HG02588 (cell line): ENCODE results near the gene FAF2.
"Not testable (repeated sequence)": the region's sequence is repeated elsewhere in the genome, so short reads cannot be mapped to it uniquely, and the experiment has no call there.

ENCODE experiments used
- ATAC-seq: cut with Tn5 transposase; IDR thresholded peaks from one replicate; pipeline ENCODE4 v1.9.1; 2021; ENCODE audit warnings: mild to moderate bottlenecking, moderate library complexity; ENCODE audit not compliant: unreplicated experiment

Gene FAF2

DNA sequence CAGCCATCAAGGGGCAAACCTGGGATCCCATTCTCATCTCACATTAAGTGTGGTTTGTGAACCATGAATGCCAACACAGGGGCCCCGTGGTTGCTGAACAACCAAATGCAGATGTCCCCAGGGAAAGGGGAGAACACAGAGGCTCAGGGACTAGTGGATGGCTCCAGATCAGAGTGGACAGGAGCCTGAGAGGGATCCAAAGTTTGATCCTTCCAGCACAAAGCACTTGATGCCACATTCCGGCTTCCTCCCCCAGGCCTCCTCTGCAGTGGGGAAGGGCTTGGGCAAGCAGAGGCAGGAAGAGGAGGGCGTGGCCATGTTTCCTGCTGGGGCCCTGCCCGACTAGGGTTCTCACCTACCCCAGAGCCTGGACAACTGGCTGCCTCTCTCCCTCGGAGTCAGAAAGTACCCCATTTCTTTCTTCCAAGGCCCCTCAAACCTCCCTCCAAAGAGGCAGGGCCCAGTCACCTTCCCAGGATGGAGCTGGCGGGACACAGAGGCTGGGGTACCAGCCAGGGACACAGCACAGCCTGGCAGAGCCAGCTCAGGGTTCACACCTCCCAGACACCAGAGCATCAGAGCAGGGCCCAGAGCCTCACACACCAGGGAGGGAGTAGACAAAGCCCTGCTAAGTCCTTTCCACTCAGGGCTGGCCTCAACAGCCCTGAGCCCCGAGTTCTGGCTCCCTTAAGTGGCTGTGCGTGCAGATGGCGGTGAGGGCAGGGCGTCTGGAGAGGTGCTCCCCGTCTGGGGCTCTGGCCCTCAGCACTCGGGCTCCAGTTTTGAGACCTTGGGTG is 93.4 kb downstream of the FAF2 start:
- no peak for ATAC-seq

DNA sequence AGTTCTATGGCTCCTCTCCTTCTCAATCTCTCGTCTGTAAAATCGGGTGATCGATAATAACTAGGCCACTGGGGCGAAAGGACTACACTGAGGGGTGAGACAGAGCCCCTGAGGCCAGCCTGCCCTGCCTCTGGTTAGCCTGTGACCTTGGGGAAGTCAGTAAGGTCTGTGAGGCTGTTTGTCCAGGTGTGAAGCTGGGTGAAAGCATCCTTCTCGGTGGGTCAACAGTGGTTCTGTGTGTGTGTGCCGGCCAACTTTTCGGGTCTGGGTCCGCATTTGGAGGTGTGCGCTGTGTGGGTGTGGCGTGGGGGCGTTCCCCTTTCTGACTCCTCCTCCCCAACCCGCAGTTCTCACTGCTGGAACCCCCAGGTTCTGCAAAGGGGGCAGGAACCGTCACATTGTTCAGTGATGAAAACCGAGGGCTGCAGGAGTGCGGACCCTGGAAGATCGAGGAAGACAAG is 94.0 kb downstream of the FAF2 start:
- ATAC-seq, result no peak

DNA sequence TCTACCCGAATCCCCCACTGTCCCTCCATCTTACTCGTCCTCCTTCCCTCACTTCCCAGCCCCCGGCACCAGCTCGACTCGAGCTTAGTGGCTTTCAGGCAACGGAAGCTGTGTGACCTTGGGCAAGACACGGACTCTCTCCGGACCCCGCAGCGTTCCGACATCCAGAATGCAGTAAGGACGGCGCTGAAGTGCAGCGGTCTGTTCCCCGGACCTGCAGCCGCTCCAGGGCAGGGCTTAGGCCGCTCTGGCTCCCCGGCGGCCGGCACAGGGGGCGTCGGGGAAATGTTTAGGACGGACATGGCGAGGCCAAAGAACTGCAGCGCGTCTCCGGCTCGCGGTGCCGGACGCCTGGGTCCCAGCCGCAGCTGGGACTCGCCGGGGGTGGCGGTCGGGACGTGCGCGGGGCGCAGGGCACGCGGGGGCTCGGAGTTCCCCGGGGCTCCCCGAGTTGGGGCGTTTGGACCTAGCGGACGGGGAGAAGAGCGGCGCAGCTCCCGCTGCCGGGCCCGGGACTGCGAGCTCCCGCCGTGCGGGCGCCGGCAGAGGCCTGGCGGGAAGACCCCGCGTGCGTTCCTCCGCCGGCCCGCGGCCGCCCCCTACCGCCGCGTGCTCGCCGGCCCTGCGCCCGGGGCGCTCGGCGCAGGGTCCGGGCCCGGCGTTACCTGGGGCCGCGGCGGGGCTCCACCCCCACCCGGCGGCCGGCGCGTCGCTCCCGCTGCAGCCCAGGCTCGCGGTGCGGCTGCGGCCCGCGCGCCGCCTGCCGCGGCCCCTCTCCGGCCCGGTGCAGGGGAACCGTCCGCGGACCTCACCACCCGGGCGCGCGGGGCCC is 94.6 kb downstream of the FAF2 start:
- peak; percentile 41 for ATAC-seq

DNA sequence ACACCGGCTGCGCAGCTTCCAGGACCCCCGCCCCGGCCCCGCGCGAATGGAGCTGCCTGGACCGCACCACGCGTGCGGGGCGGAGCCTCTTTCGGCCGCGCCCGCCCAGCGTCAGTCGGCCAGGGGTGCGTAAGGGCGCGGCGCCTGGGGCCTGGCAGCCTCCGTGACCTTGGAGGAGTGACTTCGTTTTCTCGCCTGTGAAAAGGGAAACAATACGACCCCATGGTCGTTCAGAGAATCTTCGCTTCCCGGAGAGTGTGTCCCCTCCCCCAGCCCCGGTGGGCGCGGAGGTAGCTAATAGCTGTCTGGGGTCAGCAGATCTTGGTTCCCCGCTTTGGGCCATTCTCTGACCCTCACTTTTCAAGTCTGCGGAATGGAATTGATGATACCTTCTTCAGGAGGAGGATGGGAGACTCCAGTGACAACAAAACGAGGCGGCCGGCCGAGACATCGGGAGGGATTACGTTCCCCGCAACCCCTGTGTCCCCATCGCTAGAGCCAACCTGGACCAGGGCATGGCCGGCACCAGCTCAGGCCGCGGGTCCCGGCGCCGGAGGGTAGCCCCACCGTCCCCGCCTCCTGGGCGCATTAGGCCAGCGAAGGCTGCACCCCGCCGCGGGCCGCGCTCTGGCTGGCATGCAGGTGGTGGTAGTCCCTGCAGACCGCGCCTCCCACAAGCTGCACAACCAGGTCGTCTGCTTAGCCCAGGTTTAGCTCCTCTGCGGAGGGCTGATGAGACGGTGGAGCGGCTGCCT is 95.4 kb downstream of the FAF2 start:
- ATAC-seq, result peak; percentile 67

DNA sequence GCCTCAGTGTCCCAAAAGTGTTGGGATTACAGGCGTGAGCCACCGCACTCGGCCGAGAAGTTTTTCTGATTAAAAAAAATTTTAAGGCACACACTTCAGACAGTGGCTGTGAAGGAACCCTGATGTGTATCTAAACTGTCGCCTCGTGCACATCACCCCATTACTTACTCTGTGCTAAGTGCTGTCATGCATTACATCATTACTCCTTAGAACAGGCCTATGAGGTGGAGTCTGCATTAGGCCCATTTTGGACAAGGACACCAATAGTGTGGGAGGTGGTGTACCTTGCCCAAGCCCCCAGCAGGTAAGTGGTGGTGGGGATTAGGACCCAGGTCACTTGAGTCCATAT is 97.2 kb downstream of the FAF2 start:
- ATAC-seq, result no peak

DNA sequence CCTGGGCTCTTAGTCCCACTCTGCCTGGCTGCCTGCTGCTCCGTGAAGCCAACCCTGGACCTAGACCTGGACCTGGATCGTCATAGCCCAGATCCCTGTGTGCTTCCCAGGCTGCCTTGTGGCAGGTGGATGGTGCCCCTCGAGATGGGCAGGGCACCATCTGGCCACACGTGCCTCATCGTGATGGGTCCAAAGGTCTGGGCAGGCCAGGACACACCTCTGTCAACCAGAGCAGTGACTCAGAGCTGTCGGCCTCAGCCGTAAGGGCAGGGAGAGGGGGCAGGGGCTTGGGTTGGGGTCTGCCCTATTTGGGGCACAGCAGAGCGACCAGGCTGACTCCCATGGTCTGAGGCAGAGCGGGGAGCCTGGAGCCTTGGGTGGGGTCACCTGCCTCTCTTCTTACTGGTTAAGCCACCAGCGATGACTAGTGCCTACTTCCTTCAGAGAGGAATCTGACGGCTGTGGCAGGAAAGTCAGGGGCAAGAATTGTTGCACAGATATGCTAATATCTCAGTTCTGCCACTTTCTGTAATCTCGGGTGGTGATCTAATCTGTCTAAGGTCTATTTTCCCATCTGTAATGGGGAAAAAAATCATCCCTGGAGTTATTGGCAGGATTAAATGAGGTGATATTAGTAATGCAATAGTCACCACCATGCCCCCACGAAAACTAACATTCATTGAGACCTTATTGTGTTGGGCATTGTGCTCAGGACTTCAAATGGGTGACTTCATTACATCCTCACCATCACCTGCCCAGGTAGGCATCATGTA is 97.7 kb downstream of the FAF2 start:
- ATAC-seq, result no peak

- ATAC-seq, result no peak
Measured at GRCh38 chr5:176547802-176548201, 99.6 kb downstream of the FAF2 start.

DNA sequence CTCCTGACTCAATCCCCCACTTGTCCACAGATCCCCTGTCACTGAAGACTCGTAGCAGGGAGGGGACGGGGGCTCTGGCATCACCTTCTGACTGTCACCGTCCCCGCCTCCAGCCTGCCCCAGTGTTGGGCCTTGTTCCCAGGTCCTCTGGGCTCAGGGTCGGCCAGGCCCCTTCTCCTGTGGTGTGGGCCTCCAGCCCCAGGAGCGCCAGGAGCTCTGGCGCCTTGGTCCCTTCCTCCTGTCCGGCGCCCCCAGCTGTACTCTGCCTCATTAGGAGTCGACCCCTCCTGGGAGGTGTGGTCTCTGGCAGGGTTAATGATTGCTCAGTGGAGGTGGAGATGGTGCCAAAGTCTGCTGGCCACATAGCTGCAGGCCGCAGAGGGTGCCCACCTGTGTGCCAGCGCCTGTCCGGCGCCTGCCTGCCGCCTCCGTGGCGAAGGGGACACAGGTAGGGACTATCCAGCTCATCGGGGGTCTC is 100.8 kb downstream of the FAF2 start, which contains the start of gene CDHR2:
TSS of gene CDHR2 (plus strand) at position 376 of the 478 bp plus-strand sequence. CDS start 16,011 bp downstream, outside the sequence.
- ATAC-seq, result no peak

DNA sequence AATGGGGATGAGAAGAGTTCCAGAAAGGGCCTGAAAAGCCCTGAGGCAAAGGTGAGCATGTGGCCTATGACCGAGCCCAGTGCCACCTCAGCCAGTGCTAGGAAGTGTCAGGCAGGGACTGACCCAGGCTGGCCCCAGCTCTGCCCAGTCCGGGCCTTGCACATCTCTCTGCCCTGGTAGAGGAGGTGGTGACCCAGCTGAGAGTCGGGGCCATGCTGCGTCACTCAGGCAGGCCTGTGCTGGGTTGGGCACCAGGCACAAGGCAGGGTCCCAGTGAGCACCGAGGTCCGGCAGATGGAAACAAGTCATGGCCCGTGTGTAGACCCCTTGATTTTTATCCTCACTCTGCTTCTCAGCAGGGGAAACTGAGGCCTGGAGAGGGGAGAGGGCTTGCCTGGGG is 101.7 kb downstream of the FAF2 start:
- ATAC-seq, result no peak

- ATAC-seq, result no peak
Measured at GRCh38 chr5:176550275-176550831, 102.2 kb downstream of the FAF2 start.

- ATAC-seq, result not testable (repeated sequence)
Measured at GRCh38 chr5:176550937-176551336, 102.8 kb downstream of the FAF2 start.

- ATAC-seq, result no peak
Measured at GRCh38 chr5:176552332-176552869, 104.2 kb downstream of the FAF2 start.

DNA sequence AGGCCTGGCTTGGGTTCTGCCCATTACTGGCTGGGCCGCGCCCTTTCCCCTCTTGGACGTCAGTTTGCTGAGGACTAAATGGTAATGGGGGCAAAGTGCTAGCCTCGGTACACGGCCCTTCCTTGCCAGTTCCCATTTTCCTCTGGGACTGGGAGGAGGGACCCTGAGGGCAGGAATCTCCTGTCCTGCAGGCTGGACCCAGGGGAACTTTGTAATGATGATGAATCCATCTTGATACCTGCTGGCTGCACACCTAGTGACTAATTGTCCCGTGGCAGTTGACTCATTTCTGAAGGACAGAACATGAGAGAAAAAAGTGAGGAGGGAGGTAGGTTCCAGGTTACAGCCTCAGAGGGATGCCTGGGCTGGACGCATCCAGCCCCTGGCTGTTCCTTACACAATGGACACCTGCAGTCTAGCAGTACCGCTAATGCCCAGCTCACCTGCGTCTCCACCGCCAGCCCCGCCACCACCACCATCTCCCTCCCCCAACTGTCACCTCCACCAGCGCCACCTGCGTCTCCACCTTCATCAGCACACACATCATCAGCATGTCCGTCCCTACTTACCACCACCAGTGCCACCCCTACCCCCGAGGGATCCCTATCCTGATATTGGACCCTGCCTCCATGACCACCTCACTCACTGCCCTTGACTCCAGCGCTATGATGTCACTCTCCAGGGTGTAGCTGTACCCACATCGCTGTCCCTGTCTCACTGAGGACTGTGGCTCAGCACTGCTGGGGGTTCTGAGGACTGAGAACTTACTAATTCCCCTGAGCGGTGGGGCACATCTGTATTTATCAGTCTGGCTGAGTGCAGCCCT is 105.3 kb downstream of the FAF2 start:
- ATAC-seq, result no peak

GRCh38 chr5:176557846-176558245 is 109.7 kb downstream of the FAF2 start:
- ATAC-seq, result no peak
